SU-DHL-6 (cell line): ENCODE results near the gene YIPF2.

ENCODE experiments used
- H2AFZ ChIP-seq: fragments of 200-600 bp; sonication (generic); 2 replicates; pipeline ENCODE4 v1.6.1; 2014; ENCODE audit warnings: low read depth, mild to moderate bottlenecking, moderate library complexity, mixed read lengths, antibody characterized with exemption, low read length; ENCODE audit not compliant: severe bottlenecking
- H3F3A ChIP-seq: fragments of 200-600 bp; shearing (Covaris generic); 2 replicates; pipeline ENCODE4 v1.6.0; 2016; ENCODE audit warnings: antibody characterized with exemption, mild to moderate bottlenecking; ENCODE audit not compliant: insufficient read depth
- H3K27ac ChIP-seq: fragments of 200-600 bp; sonication (generic); 2 replicates; pipeline ENCODE4 v1.5.1; 2016; ENCODE audit warnings: low read depth, mild to moderate bottlenecking, low read length, moderate library complexity, mixed read lengths
- H3K27me3 ChIP-seq: fragments of 200-600 bp; sonication (generic), shearing (Covaris generic); 2 replicates; pipeline ENCODE4 v1.6.0; 2014; ENCODE audit warnings: mild to moderate bottlenecking, low read length
- H3K36me3 ChIP-seq: fragments of 200-600 bp; sonication (generic); 2 replicates; pipeline ENCODE4 v1.6.1; 2014; ENCODE audit warnings: mild to moderate bottlenecking, low read length, mixed read lengths
- H3K4me2 ChIP-seq: fragments of 300-600, 200-600 bp; shearing (Covaris generic), sonication (generic); 2 replicates; pipeline ENCODE4 v1.6.0; 2014; ENCODE audit warnings: low read length, low read depth, mild to moderate bottlenecking; ENCODE audit not compliant: poor library complexity, severe bottlenecking
- H3K4me3 ChIP-seq: fragments of 200-600 bp; sonication (generic); 2 replicates; pipeline ENCODE4 v1.5.1; 2014; ENCODE audit warnings: antibody characterized with exemption, low read length, mild to moderate bottlenecking, mixed read lengths; ENCODE audit not compliant: insufficient read depth, poor library complexity, severe bottlenecking
- H3K79me2 ChIP-seq: fragments of 200-600 bp; sonication (generic); 2 replicates; pipeline ENCODE4 v1.6.1; 2014; ENCODE audit warnings: mild to moderate bottlenecking, low read length, moderate library complexity; ENCODE audit not compliant: insufficient read depth
- H3K9ac ChIP-seq: fragments of 200-600 bp; sonication (generic); 2 replicates; pipeline ENCODE4 v1.7.0; 2014; ENCODE audit warnings: mild to moderate bottlenecking, low read length
- H3K9me2 ChIP-seq: fragments of 200-600 bp; sonication (generic); replicated peaks from 2 replicates; pipeline ENCODE4 v1.6.1; 2014; ENCODE audit warnings: low read length; ENCODE audit not compliant: insufficient read depth
- H3K9me3 ChIP-seq: fragments of 200-600 bp; sonication (generic); 2 replicates; pipeline ENCODE4 v1.6.1; 2014; ENCODE audit warnings: low read length, mixed read lengths; ENCODE audit not compliant: insufficient read depth
- H4K20me1 ChIP-seq: fragments of 200-600 bp; sonication (generic); 2 replicates; pipeline ENCODE4 v1.6.1; 2014; ENCODE audit warnings: low read depth, mild to moderate bottlenecking, antibody characterized with exemption, low read length, moderate library complexity, mixed read lengths
- CTCF ChIP-seq: fragments of 200-600 bp; sonication (generic); IDR thresholded peaks from one replicate; pipeline ENCODE4 v1.5.1; 2017; ENCODE audit warnings: antibody characterized with exemption, mild to moderate bottlenecking, low read length, moderate library complexity; ENCODE audit not compliant: insufficient read depth, poor library complexity, severe bottlenecking
- EZH2phosphoT487 ChIP-seq: fragments of 200-600 bp; sonication (generic), shearing (Covaris generic); conservative IDR thresholded peaks from 2 replicates; pipeline ENCODE4 v1.6.1; 2018; ENCODE audit warnings: mild to moderate bottlenecking, antibody characterized with exemption, low read length, moderate library complexity, mixed read lengths

YIPF2 gene

GRCh38 chr19:10927730-10928562 is 493 bp downstream of the YIPF2 start:
- no peaks in the 10 kb centered on the region; the same call in 1 of the 2 replicates for H4K20me1 ChIP-seq

GRCh38 chr19:10924597-10924996 is 3.8 kb downstream of the YIPF2 start:
- Histone ChIP-seq H2AFZ (no peak overlapping the region), H3K27me3 (no peaks in the 10 kb centered on the region), H3K36me3 (no peaks in the 10 kb centered on the region), H3K79me2 (peaks cover 7% of the 10 kb centered on the region), H3K9me2 (no peaks in the 10 kb centered on the region), H3K4me2 (no peak overlapping the region), H3K9me3 (no peaks in the 10 kb centered on the region), H3K4me3 (no peak overlapping the region), H3K27ac (no peak overlapping the region), H3K9ac (no peak overlapping the region), H3F3A (0 out of 2 replicates have a peak, but pooled peaks cover 3% of the 10 kb centered on the region), H4K20me1 (no peaks in the 10 kb centered on the region)
- TF ChIP-seq CTCF = no peak
- no peak for TF ChIP-seq EZH2phosphoT487

More at GRCh38 chr19:10927730-10928562, 493 bp downstream of the YIPF2 start:
- Histone ChIP-seq H2AFZ (peak overlapping the region; percentile 55), H3K9me3 (no peaks in the 10 kb centered on the region), H3K4me2 (peak overlapping the region; percentile 70), H3K36me3 (no peaks in the 10 kb centered on the region), H3K9ac (peak overlapping the region; percentile 74), H3K27ac (no peak overlapping the region; the same call in 1 of the 2 replicates), H3K27me3 (no peaks in the 10 kb centered on the region), H3K79me2 (peaks cover 30% of the 10 kb centered on the region), H3K4me3 (peak overlapping the region; percentile 82), H3K9me2 (no peaks in the 10 kb centered on the region), H3F3A (0 out of 2 replicates have a peak, but pooled peaks cover 3% of the 10 kb centered on the region)
- TF ChIP-seq EZH2phosphoT487 (no peak), CTCF (no peak)

- TF ChIP-seq CTCF = no peak
- no peak for TF ChIP-seq EZH2phosphoT487
- H3K27ac ChIP-seq = no peak overlapping the region
- H2AFZ ChIP-seq = no peak overlapping the region
- no peaks in the 10 kb centered on the region for H3K36me3 ChIP-seq
- H3K4me3 ChIP-seq = no peak overlapping the region
- H3K9me2 ChIP-seq = no peaks in the 10 kb centered on the region
- H4K20me1 ChIP-seq = no peaks in the 10 kb centered on the region
- H3F3A ChIP-seq = 0 out of 2 replicates have a peak, but pooled peaks cover 7% of the 10 kb centered on the region
- H3K79me2 ChIP-seq = no peaks in the 10 kb centered on the region
- no peaks in the 10 kb centered on the region for H3K27me3 ChIP-seq
- no peak overlapping the region for H3K9ac ChIP-seq
- H3K4me2 ChIP-seq = no peak overlapping the region
- H3K9me3 ChIP-seq = no peaks in the 10 kb centered on the region
Measured at GRCh38 chr19:10923260-10924112, 5.0 kb downstream of the YIPF2 start.
